ENCODE measurements around the gene P4HTM.

The P4HTM gene

GRCh38 chr3:49009396-49009795, 19.4 kb downstream of the P4HTM start:
- Histone ChIP-seq H3K4me3 (ENCODE audit: low read depth, low read length) (no peak overlapping the region), H3K4me1 (peaks cover 4% of the 10 kb centered on the region; the same call in 1 of the 2 replicates), H3K27me3 (no peaks in the 10 kb centered on the region), H3K9me3 (no peaks in the 10 kb centered on the region), H3K36me3 (peaks cover 25% of the 10 kb centered on the region)
- no peak for DNase-seq
- no peak for TF ChIP-seq CTCF (IDR thresholded peaks at IDR 0.05; ENCODE audit: low read depth, low read length)

DNA sequence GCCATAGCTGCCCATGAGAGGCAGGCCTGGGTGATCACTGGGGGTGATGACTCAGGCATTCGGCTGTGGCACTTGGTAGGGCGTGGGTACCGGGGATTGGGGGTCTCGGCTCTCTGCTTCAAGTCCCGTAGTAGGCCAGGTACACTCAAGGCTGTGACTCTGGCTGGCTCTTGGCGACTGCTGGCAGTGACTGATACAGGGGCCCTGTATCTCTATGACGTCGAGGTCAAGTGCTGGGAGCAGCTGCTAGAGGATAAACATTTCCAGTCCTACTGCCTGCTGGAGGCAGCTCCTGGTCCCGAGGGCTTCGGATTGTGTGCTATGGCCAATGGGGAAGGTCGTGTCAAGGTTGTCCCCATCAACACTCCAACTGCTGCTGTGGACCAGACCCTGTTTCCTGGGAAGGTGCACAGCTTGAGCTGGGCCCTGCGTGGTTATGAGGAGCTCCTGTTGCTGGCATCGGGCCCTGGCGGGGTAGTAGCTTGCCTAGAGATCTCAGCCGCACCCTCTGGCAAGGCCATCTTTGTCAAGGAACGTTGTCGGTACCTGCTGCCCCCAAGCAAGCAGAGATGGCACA, 22.5 kb downstream of the P4HTM start:
- Histone ChIP-seq H3K9me3 (no peaks in the 10 kb centered on the region), H3K4me1 (no peaks in the 10 kb centered on the region), H3K4me3 (ENCODE audit: low read depth, low read length) (no peak overlapping the region), H3K36me3 (peaks cover 35% of the 10 kb centered on the region), H3K27me3 (no peaks in the 10 kb centered on the region)
- no peak for DNase-seq
- TF ChIP-seq CTCF (IDR thresholded peaks at IDR 0.05; ENCODE audit: low read depth, low read length): no peak

- no peak for TF ChIP-seq CTCF (IDR thresholded peaks at IDR 0.05; ENCODE audit: low read depth, low read length)
- Histone ChIP-seq H3K27me3 (no peaks in the 10 kb centered on the region), H3K36me3 (peaks cover 33% of the 10 kb centered on the region), H3K4me1 (no peaks in the 10 kb centered on the region), H3K4me3 (ENCODE audit: low read depth, low read length) (no peak overlapping the region), H3K9me3 (no peaks in the 10 kb centered on the region)
- DNase-seq: no peak
Observed at GRCh38 chr3:49013113-49013737, 23.2 kb downstream of the P4HTM start.

DNA sequence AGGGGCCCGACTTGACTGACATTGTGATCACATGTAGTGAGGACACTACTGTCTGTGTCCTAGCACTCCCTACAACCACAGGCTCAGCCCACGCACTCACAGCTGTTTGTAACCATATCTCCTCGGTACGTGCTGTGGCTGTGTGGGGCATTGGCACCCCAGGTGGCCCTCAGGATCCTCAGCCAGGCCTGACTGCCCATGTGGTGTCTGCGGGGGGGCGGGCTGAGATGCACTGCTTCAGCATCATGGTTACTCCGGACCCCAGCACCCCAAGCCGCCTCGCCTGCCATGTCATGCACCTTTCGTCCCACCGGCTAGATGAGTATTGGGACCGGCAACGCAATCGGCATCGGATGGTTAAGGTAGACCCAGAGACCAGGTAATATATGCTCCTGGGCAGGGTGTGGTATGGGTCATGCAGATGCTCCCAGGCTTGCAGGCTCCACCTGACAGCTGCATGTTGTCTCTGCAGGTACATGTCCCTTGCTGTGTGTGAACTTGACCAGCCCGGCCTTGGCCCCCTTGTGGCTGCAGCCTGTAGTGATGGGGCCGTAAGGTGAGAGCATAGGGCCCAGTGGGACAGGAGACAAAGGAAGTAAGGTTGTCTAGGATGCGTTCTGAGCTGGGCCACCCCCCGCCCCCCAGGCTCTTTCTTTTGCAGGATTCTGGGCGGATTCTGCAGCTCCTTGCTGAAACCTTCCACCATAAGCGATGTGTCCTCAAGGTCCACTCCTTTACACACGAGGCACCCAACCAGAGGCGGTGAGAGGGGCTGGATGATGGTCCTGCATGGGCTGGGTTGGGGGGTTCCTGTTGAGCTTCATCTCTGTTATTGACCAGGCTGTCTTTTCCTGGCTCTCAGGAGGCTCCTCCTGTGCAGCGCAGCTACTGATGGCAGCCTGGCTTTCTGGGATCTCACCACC, 24.0 kb downstream of the P4HTM start:
- H3K4me3 ChIP-seq (ENCODE audit: low read depth, low read length): no peak overlapping the region
- no peaks in the 10 kb centered on the region for H3K27me3 ChIP-seq
- no peaks in the 10 kb centered on the region for H3K4me1 ChIP-seq
- H3K9me3 ChIP-seq: no peaks in the 10 kb centered on the region
- peak; percentile 57 for DNase-seq
- TF ChIP-seq CTCF (IDR thresholded peaks at IDR 0.05; ENCODE audit: low read depth, low read length): peak; percentile 56
- H3K36me3 ChIP-seq: peaks cover 31% of the 10 kb centered on the region

DNA sequence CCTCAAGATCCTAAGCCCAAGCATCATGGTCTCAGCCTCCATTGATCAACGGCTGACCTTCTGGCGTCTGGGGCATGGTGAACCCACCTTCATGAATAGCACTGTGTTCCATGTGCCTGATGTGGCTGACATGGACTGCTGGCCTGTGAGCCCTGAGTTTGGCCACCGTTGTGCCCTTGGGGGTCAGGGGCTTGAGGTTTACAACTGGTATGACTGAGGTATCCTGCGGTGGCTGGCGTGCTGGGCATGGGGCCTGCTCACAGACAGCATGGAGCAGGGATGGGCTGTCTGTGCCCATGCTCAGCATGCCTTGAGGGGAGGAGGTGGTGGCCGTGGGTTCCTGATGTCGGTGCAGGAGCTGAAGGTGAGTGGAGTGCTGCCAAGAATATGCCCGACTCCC, 25.0 kb downstream of the P4HTM start:
- H3K4me3 ChIP-seq (ENCODE audit: low read depth, low read length): no peak overlapping the region
- no peak for TF ChIP-seq CTCF (IDR thresholded peaks at IDR 0.05; ENCODE audit: low read depth, low read length)
- H3K27me3 ChIP-seq: no peaks in the 10 kb centered on the region
- H3K9me3 ChIP-seq: no peaks in the 10 kb centered on the region
- peaks cover 31% of the 10 kb centered on the region for H3K36me3 ChIP-seq
- DNase-seq: no peak
- H3K4me1 ChIP-seq: no peaks in the 10 kb centered on the region

All from BE2C (cell line).